Parathyroid adenoma (tissue), 2 donors: ENCODE results near the gene THBS3.
"Not testable (repeated sequence)": the region's sequence is repeated elsewhere in the genome, so short reads cannot be mapped to it uniquely, and the experiment has no call there.

ENCODE experiments used
- H2AFZ ChIP-seq: fragments of 300-600 bp; sonication (generic); one replicate; pipeline ENCODE4 v1.7.0; 2017; ENCODE audit warnings: antibody characterized with exemption, mild to moderate bottlenecking
- H3K27ac ChIP-seq: fragments of 300-600 bp; sonication (generic); one replicate; pipeline ENCODE4 v1.7.0; 2017
- H3K27me3 ChIP-seq: fragments of 300-600 bp; sonication (generic); one replicate; pipeline ENCODE4 v1.7.0; 2017; ENCODE audit warnings: low read length; ENCODE audit not compliant: control insufficient read depth, insufficient read depth
- H3K36me3 ChIP-seq: fragments of 300-600 bp; sonication (generic); one replicate; pipeline ENCODE4 v1.7.0; 2017; ENCODE audit warnings: low read length; ENCODE audit not compliant: control insufficient read depth, insufficient read depth
- H3K4me1 ChIP-seq: fragments of 300-600 bp; sonication (generic); one replicate; pipeline ENCODE4 v1.7.0; 2017; ENCODE audit warnings: control low read depth
- H3K4me2 ChIP-seq: fragments of 300-600 bp; sonication (generic); one replicate; pipeline ENCODE4 v1.7.0; 2017; ENCODE audit warnings: low read length
- H3K4me3 ChIP-seq: fragments of 300-600 bp; sonication (generic); one replicate; pipeline ENCODE4 v1.7.0; 2017; ENCODE audit warnings: low read depth, low read length
- H3K79me2 ChIP-seq: fragments of 300-600 bp; sonication (generic); one replicate; pipeline ENCODE4 v1.7.0; 2017; ENCODE audit warnings: control low read depth
- H3K9ac ChIP-seq: fragments of 300-600 bp; sonication (generic); one replicate; pipeline ENCODE4 v1.7.0; 2017; ENCODE audit warnings: mild to moderate bottlenecking
- H3K9me3 ChIP-seq: fragments of 300-600 bp; sonication (generic); one replicate; pipeline ENCODE4 v1.7.0; 2017; ENCODE audit warnings: low read length; ENCODE audit not compliant: control insufficient read depth
- TF ChIP-seq, protein P1 (sequence below): fragments of 300-600 bp; sonication (generic); IDR thresholded peaks from one replicate; pipeline ENCODE4 v1.7.0; 2017; ENCODE audit warnings: antibody characterized with exemption, mild to moderate bottlenecking
- donor health status: primary hyperparathyroidism.

THBS3 gene

DNA sequence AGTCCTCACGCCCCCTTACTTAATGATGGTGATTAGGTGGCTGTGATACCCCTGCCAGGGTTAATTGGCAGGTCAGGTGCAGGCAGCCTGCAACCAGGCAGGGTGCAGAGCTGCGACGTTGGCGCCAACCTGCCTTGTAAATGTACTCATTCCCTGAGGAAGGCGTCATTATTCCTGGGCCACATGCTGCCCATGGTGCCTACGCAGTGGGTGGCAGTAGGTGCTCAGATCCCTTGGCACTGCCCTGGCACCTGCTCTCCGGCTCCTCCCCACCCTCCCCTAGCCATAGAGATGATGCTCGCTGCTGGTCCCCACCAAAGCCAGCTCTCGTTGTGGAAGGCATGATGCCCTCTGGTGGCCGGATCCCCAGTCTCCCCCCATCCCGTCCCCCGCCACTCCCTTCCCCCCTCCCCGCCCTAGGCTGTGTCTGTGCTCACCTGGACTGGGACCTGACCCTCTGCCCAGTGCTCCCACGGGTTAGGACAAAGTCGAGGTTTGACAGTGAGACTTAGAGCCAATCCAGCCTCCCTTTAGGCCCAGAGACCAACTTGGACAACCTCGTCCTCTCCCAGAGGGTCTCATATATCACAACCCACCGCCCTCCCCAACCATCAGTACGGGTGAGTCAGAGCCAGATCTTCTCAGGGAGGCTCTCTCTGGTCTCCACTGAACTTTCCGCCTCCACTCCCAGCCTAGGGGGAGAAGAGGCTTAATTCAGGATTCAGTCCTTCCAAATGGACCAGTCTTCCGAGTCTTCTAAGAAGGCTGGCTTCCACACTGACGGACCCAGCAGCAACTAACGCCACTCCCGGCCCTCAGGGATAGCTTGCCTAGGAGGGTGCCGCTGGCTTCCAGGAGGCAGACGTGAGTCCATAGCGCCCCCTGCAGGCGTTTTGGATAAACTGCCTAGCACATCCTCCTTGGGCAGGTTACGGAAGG is 40.3 kb downstream of the THBS3 start:
- Histone ChIP-seq H3K36me3 (no peaks in the 10 kb centered on the region), H3K9ac (no peak overlapping the region), H3K4me1 (no peaks in the 10 kb centered on the region), H3K79me2 (no peaks in the 10 kb centered on the region), H2AFZ (peak overlapping the region; percentile 13), H3K27ac (peak overlapping the region; percentile 16), H3K4me2 (peak overlapping the region; percentile 1), H3K27me3 (no peaks in the 10 kb centered on the region), H3K9me3 (no peaks in the 10 kb centered on the region), H3K4me3 (no peak overlapping the region)
- TF ChIP-seq, protein P1, sequence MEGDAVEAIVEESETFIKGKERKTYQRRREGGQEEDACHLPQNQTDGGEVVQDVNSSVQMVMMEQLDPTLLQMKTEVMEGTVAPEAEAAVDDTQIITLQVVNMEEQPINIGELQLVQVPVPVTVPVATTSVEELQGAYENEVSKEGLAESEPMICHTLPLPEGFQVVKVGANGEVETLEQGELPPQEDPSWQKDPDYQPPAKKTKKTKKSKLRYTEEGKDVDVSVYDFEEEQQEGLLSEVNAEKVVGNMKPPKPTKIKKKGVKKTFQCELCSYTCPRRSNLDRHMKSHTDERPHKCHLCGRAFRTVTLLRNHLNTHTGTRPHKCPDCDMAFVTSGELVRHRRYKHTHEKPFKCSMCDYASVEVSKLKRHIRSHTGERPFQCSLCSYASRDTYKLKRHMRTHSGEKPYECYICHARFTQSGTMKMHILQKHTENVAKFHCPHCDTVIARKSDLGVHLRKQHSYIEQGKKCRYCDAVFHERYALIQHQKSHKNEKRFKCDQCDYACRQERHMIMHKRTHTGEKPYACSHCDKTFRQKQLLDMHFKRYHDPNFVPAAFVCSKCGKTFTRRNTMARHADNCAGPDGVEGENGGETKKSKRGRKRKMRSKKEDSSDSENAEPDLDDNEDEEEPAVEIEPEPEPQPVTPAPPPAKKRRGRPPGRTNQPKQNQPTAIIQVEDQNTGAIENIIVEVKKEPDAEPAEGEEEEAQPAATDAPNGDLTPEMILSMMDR, result peak; percentile 77

GRCh38 chr1:155166471-155167165 is 41.1 kb downstream of the THBS3 start:
- Histone ChIP-seq H3K9ac (no peak overlapping the region), H3K4me3 (no peak overlapping the region)

GRCh38 chr1:155166051-155166470 is 41.6 kb downstream of the THBS3 start:
- H3K27me3 ChIP-seq, result no peaks in the 10 kb centered on the region
- H3K9ac ChIP-seq, result no peak overlapping the region
- H3K4me2 ChIP-seq, result no peak overlapping the region
- peak overlapping the region; percentile 24 for H3K27ac ChIP-seq
- no peaks in the 10 kb centered on the region for H3K36me3 ChIP-seq
- no peaks in the 10 kb centered on the region for H3K79me2 ChIP-seq
- no peak overlapping the region for H2AFZ ChIP-seq
- TF ChIP-seq, protein P1, result no peak
- no peaks in the 10 kb centered on the region for H3K9me3 ChIP-seq
- no peak overlapping the region for H3K4me3 ChIP-seq
- no peaks in the 10 kb centered on the region for H3K4me1 ChIP-seq

More at GRCh38 chr1:155166471-155167165, 41.1 kb downstream of the THBS3 start:
- Histone ChIP-seq H2AFZ (no peak overlapping the region), H3K27ac (peak overlapping the region; percentile 24), H3K36me3 (no peaks in the 10 kb centered on the region), H3K79me2 (no peaks in the 10 kb centered on the region), H3K4me2 (peak overlapping the region; percentile 1), H3K27me3 (no peaks in the 10 kb centered on the region), H3K4me1 (no peaks in the 10 kb centered on the region), H3K9me3 (no peaks in the 10 kb centered on the region)
- TF ChIP-seq, protein P1, result no peak

- H3K36me3 ChIP-seq, H3K79me2 ChIP-seq, H3K4me3 ChIP-seq, H3K9me3 ChIP-seq, H3K27ac ChIP-seq, H3K4me1 ChIP-seq, H3K4me2 ChIP-seq, H3K9ac ChIP-seq, H2AFZ ChIP-seq, H3K27me3 ChIP-seq: not testable (repeated sequence)
These were observed 43.1 kb downstream of the THBS3 start for GRCh38 chr1:155164625-155165024.

DNA sequence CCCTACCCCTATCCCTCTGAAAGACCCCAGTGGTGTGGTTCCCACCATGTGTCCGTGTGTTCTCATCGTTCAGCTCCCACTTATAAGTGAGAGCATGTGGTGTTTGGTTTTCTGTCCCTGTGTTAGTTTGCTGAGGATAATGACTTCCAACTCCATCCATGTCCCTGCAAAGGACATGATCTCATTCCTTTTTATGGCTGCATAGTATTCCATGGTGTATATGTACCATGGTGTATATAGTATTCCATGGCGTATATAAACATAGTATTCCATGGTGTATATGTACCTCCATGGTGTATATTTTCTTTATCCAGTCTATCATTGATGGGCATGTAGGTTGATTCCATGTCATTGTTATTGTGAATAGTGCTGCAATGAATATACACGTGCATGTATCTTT is 43.9 kb downstream of the THBS3 start:
- H3K4me2 ChIP-seq, H3K4me1 ChIP-seq, H3K9ac ChIP-seq, H3K9me3 ChIP-seq, H3K27me3 ChIP-seq, H3K4me3 ChIP-seq, H3K27ac ChIP-seq, H3K79me2 ChIP-seq, H3K36me3 ChIP-seq, H2AFZ ChIP-seq: not testable (repeated sequence)

DNA sequence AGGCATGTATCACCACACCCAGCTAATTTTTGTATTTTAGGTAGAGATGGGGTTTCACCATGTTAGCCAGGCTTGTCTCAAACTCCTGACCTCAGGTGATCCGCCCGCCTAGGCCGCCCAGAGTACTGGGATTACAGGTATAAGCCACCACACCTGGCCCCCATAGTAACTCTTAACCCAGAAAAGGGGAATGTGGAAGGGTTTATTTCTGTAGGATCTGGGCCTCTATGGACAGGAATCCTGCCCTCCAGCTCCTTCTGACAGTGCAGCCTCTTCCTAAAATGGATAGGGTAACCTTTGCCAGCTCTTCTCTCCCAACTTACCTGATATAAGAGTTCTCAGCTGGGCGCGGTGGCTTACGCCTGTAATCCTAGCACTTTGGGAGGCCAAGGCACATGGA is 45.1 kb downstream of the THBS3 start:
- H3K4me3 ChIP-seq, H3K4me1 ChIP-seq, H3K27ac ChIP-seq, H3K9me3 ChIP-seq, H2AFZ ChIP-seq, H3K4me2 ChIP-seq, H3K79me2 ChIP-seq, H3K27me3 ChIP-seq, H3K9ac ChIP-seq, H3K36me3 ChIP-seq: not testable (repeated sequence)
